Transverse colon (tissue), 3 donors: Measurements from ENCODE around the gene NEDD4L.

Experiments used
- CTCF ChIP-seq, 5 experiments: fragments of 200-600 bp in 3 of 5; fragments of 450-650 bp in 2 of 5; sonication (generic) in 3 of 5; IDR thresholded peaks; 1 replicate in 2 of 5; 2 replicates in 3 of 5; pipeline ENCODE4 v1.5.1; 2016 to 2017; ENCODE audit warnings: antibody characterized with exemption in 5 of 5, inconsistent platforms in 3 of 5, mild to moderate bottlenecking in 2 of 5, moderate library complexity in 1 of 5
- EP300 ChIP-seq: sonication (generic); formaldehyde crosslinking; IDR thresholded peaks from one replicate; pipeline ENCODE4 v1.6.1; 2017; ENCODE audit warnings: antibody characterized with exemption, low read depth
- POLR2A ChIP-seq: fragments of 450-650 bp; IDR thresholded peaks from one replicate; pipeline ENCODE4 v1.6.1; 2016; ENCODE audit warnings: antibody characterized with exemption, mild to moderate bottlenecking, moderate library complexity

- TF ChIP-seq CTCF (IDR thresholded peaks at IDR 0.05) (no peak), EP300 (no peak), POLR2A (no peak)
Observed at GRCh38 chr18:58269931-58270330, 225.9 kb downstream of the NEDD4L start.
